IPS-NIHi7 (cell line): Measurements from ENCODE around the gene ST3GAL6.
"Not testable (repeated sequence)": the region's sequence is repeated elsewhere in the genome, so short reads cannot be mapped to it uniquely, and the experiment has no call there.

Source experiments
- DNase-seq: peaks from one replicate; pipeline ENCODE4 v3.0.0; 2012; ENCODE audit warnings: mixed read lengths; ENCODE audit errors: extremely low spot score

ST3GAL6 gene

GRCh38 chr3:98805571-98805970 lies 42.4 kb downstream of the ST3GAL6 start:
- DNase-seq, result no peak

DNA sequence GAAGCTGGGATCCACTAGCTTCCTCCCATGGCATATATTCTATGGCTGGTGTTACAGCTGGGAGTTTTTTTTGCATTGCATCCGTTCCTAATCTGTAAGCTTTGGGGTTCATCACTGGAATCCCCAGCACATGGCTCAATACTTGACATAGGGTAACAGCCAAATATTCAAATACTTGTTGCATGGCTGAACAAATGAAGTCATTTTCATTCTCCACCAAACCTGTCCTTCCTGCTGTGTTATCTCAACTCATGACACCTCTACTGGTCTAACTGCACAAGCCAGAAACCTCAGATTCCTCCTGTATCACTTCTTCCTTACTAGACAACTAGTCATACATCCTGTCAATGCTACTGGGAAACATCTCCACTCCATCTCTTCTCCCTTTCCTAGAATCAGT lies 43.4 kb downstream of the ST3GAL6 start:
- no peak for DNase-seq

- no peak for DNase-seq
Observed at GRCh38 chr3:98807011-98807410, 43.9 kb downstream of the ST3GAL6 start.

- no peak for DNase-seq
Observed at GRCh38 chr3:98807561-98807960, 44.4 kb downstream of the ST3GAL6 start.

GRCh38 chr3:98808071-98808470 lies 44.9 kb downstream of the ST3GAL6 start:
- no peak for DNase-seq

DNA sequence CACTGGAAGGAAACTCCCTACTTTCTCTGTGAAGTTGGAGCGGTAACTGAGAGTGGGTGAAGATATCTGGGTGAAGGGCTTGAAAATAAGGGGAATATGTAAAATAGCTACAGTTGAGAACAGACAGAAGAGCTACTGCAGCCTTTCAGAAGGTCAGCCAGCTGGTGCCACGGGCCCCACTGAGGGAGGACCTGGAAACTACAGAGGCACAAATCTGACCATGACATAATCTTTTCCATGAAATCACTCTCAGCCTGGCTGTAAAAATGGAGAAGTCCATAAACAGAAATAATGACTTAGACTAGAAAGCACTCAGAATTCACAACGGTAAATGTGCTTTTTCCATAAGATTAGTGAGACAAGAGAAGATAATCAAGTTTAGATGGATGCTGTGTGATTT lies 46.4 kb downstream of the ST3GAL6 start:
- no peak for DNase-seq

DNA sequence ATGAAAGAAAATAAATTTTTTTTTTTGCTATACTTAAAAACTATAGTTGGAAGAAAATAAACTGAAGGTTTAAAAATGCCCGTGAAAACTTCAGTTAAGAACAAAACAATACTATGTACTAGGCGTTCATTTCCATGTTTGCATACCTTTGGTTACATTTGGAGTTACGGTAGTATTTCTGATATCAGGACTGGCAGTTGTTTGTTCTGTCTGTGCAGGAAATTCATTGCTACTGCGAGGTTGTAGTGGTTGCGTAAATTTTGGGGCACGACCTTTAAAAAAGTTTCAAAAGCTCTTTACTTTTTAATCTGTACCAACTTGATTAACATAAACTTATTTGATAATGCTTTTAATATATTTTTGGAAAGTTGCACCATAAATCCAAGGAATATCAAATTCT lies 47.9 kb downstream of the ST3GAL6 start:
- DNase-seq, result no peak

DNA sequence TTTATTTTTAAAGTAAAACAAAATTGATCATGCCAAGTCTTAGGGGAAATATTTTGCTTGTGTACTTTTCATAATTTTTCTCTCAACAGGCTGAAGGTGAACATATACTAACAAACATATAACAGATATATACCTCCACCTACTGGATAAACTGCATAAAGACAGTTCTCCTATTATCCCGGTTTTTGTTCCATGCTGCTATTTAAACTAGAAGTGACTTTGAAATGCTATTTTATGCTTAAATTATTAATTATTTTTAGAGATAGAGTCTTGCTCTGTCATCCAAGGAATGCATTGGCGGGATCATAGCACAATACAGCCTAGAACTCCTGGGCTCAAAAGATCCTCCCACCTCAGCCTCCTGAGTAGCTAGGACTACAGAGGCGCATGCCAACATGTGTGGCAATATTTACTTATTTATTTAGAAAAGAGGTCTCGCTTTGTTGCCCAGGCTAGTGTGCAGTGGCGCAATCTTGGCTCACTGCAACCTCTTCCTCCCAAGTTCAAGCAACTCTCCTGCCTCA lies 49.8 kb downstream of the ST3GAL6 start:
- DNase-seq, result peak; percentile 24

GRCh38 chr3:98814817-98815420 lies 51.8 kb downstream of the ST3GAL6 start:
- DNase-seq, result no peak

DNA sequence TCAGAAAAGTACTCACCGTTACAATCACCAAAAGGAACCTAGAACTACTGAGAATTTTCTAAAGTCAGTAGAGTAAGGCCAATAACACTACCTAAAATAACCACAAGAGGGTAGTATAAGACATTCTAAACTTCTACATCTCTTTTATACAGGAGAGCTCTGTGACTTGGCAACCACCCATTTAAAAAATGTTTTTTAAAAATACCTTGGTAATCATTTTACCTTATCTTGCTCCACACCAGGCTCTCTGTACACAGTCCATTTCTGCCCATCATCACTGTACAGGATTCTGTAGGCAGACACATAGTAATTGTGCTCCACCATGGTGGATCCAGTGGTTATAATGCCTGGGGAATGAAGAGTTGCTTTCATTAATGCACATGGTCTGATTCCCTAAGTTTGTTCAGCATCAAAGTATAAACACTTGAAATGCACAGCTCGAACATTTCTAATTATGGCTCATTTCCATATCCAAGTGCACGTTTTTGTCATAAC lies 54.5 kb downstream of the ST3GAL6 start:
- DNase-seq, result peak; percentile 54

- no peak for DNase-seq
Observed at GRCh38 chr3:98821063-98821462, 57.9 kb downstream of the ST3GAL6 start.

GRCh38 chr3:98823791-98824190 lies 60.7 kb downstream of the ST3GAL6 start:
- DNase-seq, result no peak

- DNase-seq, result no peak
Observed at GRCh38 chr3:98824256-98824655, 61.1 kb downstream of the ST3GAL6 start.

- no peak for DNase-seq
Observed at GRCh38 chr3:98826126-98826525, 63.0 kb downstream of the ST3GAL6 start.

- no peak for DNase-seq
Observed at GRCh38 chr3:98827221-98827920, 64.2 kb downstream of the ST3GAL6 start.

DNA sequence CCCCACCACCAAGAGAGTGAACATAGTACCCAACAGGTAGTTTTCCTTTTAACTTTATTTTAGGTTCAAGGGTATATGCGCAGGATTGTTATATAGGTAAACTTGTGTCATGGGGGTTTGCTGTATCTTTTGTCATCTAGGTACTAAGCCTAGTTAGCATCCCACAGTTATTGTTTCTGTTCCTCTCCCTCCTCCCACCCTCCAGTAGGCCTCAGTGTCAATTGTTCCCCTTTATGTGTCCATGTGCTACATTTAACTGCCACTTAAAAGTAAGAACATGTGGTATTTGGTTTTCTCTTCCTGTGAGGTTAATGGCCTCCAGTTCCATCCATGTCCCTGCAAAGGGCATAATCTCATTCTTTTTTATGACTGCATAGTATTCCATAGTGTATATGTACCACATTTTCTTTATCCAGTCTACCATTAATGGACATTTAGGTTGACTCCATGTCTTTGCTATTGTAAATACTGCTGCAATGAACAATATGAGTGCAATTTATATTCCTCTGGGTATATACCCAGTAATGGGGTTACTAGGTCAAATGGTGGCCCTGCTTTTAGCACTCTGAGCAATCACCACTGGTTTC lies 66.2 kb downstream of the ST3GAL6 start:
- no peak for DNase-seq

DNA sequence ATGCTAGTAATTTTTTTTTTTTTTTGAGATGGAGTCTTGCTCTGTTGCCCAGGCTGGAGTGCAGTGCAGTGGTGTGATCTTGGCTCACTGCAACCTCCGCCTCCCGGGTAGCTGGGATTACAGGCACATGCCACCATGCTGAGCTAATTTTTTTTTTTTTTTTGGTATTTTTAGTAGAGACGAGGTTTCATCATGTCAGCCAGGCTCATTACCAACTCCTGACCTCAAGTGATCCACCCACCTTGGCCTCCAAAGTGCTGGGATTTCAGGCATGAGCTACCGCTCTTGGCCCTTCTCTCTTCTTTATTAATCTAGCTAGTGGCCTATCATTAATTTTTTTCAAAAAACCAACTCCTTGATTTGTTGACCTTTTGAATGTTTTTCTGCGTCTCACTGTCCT lies 67.9 kb downstream of the ST3GAL6 start:
- not testable (repeated sequence) for DNase-seq

GRCh38 chr3:98839846-98840245 lies 76.7 kb downstream of the ST3GAL6 start:
- no peak for DNase-seq

- no peak for DNase-seq
Observed at GRCh38 chr3:98843266-98843959, 80.3 kb downstream of the ST3GAL6 start.
